Smooth muscle cell (in vitro differentiated cells): Measurements from ENCODE around the gene FEM1C. TPM values are rescaled to one million over a fixed set of nuclear protein-coding genes. Genes with fewer than 3 reads are reported as not detected.

Experiments
- DNase-seq: peaks from one replicate; lab custom pipeline; 2025; ENCODE audit not compliant: unreplicated experiment; lab: John Stamatoyannopoulos, UW
- H2AFZ ChIP-seq: fragments of 200-600 bp; sonication (generic); 2 replicates; pipeline ENCODE4 v1.6.0; 2016; ENCODE audit warnings: antibody characterized with exemption, low read depth, mild to moderate bottlenecking
- H3F3A ChIP-seq: fragments of 200-600 bp; sonication (generic); 2 replicates; pipeline ENCODE4 v1.6.0; 2017; ENCODE audit warnings: antibody characterized with exemption, low read depth
- H3K27ac ChIP-seq: fragments of 200-600 bp; sonication (generic); 2 replicates; pipeline ENCODE4 v1.5.1; 2016; ENCODE audit warnings: low read depth, mild to moderate bottlenecking
- H3K27me3 ChIP-seq: fragments of 200-600 bp; sonication (generic); 2 replicates; pipeline ENCODE4 v1.6.1; 2016; ENCODE audit warnings: low read depth, mild to moderate bottlenecking
- H3K36me3 ChIP-seq: fragments of 200-600 bp; sonication (generic); 2 replicates; pipeline ENCODE4 v1.5.1; 2016; ENCODE audit warnings: low read depth
- H3K4me1 ChIP-seq: fragments of 200-600 bp; sonication (generic); 2 replicates; pipeline ENCODE4 v1.5.1; 2016; ENCODE audit warnings: low read depth
- H3K4me2 ChIP-seq: fragments of 200-600 bp; sonication (generic); 2 replicates; pipeline ENCODE4 v1.6.0; 2016; ENCODE audit warnings: mild to moderate bottlenecking
- H3K4me3 ChIP-seq: fragments of 200-600 bp; sonication (generic); 2 replicates; pipeline ENCODE4 v1.5.1; 2016; ENCODE audit warnings: mild to moderate bottlenecking
- H3K79me2 ChIP-seq: fragments of 200-600 bp; sonication (generic); 2 replicates; pipeline ENCODE4 v1.6.0; 2016; ENCODE audit warnings: low read depth, mild to moderate bottlenecking
- H3K9ac ChIP-seq: fragments of 200-600 bp; sonication (generic); 2 replicates; pipeline ENCODE4 v1.6.0; 2016; ENCODE audit warnings: low read depth
- H3K9me3 ChIP-seq: fragments of 200-600 bp; sonication (generic); replicated peaks from 2 replicates; pipeline ENCODE4 v1.5.1; 2016; ENCODE audit warnings: low read depth
- H4K20me1 ChIP-seq: fragments of 200-600 bp; sonication (generic); 2 replicates; pipeline ENCODE4 v1.6.0; 2016; ENCODE audit warnings: low read depth
- WGBS: methylation state at CpG from one replicate; pipeline ENCODE4 v1.1.7; 2016; ENCODE audit warnings: low lambda C conversion rate; 5-methylcytosine and 5-hydroxymethylcytosine counted together
- polyA plus RNA-seq: library from polyadenylated mRNA; unstranded; fragments of >200 nt; fragmentation: Nextera tagmentation; extraction: Ambion mirVana; gene quantifications from 2 replicates; pipeline ENCODE4 v1.2.1, GENCODE V29; 2016
- total RNA-seq: library from RNA; depleted of rRNA; stranded (reverse); fragments of >200 nt; gene quantifications from 2 replicates; pipeline ENCODE4 v1.2.3, GENCODE V29; 2014
- TF ChIP-seq, protein P1 (sequence below): fragments of 200-600 bp; sonication (generic); IDR thresholded peaks from 2 replicates; pipeline ENCODE4 v1.5.1; 2017; ENCODE audit warnings: borderline replicate concordance, mild to moderate bottlenecking, antibody characterized with exemption; ENCODE audit not compliant: insufficient read depth, poor library complexity, severe bottlenecking

FEM1C gene
- total and polyA plus RNA-seq, 2 experiments from 2014 or later, result 5.9 to 31.7 TPM

DNA sequence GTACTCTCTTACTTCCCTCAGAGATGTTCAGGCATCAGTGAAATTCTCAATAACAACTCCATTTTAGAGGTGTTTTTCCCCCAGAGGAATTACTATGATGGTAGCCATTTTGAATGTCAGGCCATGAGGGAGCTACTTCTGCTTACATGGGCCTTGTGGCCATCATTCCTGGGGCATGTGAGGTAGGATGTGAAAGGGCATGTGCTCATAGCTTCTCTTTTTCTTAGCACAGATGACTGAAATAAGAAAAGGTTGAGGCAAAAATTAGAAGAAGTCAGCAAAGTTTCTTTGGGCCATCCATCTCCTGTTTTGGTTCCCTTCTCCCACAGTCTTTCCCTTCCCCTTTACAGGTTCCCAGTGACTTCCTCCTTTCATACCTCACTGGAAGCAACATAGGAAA is 68.8 kb downstream of the FEM1C start:
- Histone ChIP-seq H3K79me2 (no peaks in the 10 kb centered on the region), H3K36me3 (no peaks in the 10 kb centered on the region), H3K9me3 (no peaks in the 10 kb centered on the region), H3F3A (no peaks in the 10 kb centered on the region), H3K4me1 (no peaks in the 10 kb centered on the region), H2AFZ (no peak overlapping the region), H3K4me2 (no peak overlapping the region), H3K27me3 (no peaks in the 10 kb centered on the region), H3K9ac (no peak overlapping the region), H3K27ac (no peak overlapping the region), H3K4me3 (no peak overlapping the region), H4K20me1 (no peaks in the 10 kb centered on the region)
- TF ChIP-seq, protein P1, sequence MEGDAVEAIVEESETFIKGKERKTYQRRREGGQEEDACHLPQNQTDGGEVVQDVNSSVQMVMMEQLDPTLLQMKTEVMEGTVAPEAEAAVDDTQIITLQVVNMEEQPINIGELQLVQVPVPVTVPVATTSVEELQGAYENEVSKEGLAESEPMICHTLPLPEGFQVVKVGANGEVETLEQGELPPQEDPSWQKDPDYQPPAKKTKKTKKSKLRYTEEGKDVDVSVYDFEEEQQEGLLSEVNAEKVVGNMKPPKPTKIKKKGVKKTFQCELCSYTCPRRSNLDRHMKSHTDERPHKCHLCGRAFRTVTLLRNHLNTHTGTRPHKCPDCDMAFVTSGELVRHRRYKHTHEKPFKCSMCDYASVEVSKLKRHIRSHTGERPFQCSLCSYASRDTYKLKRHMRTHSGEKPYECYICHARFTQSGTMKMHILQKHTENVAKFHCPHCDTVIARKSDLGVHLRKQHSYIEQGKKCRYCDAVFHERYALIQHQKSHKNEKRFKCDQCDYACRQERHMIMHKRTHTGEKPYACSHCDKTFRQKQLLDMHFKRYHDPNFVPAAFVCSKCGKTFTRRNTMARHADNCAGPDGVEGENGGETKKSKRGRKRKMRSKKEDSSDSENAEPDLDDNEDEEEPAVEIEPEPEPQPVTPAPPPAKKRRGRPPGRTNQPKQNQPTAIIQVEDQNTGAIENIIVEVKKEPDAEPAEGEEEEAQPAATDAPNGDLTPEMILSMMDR, result no peak
- DNase-seq, result no peak

DNA sequence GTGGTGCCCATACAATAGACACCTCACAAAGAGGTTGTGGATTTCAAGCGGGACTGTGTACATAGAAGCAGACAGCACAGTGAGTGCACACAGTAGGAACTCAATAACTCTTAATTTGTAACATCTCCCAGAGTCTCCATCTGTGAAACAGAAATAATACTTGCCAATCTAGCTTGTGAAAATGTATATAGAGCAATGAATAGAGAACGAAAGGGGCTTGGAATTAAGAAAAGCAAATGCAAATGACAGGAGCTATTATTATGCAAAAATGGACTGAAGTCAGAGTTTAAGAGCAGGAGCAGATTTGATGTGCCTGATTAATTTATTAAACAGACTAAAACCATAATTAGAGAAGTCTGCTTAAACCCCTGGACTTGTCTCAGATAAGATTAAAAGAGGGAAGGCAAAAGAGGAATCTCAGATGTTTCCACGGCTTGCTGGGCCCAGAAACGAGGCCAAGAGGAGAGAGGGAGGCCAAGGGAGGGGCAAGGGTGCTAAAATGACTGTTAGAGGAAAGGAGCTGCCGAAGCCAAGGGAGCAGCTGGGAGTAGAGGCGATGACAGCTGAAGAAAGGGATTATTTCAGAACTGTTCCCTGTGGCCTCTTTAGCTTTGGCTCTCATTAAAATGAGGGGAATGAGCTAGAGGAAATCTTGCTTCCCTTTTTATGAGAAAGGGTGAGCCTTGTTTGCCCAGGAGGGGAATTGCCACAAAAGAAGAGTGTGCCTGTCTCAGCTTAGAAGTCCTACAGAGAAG is 72.1 kb downstream of the FEM1C start:
- no peak for DNase-seq
- no peaks in the 10 kb centered on the region for H3K79me2 ChIP-seq
- peak overlapping the region; percentile 0 for H2AFZ ChIP-seq
- no peak overlapping the region for H3K27ac ChIP-seq
- no peaks in the 10 kb centered on the region for H4K20me1 ChIP-seq
- 45% methylated on average over 6 of the region's 6 CpGs for WGBS
- no peaks in the 10 kb centered on the region for H3K4me1 ChIP-seq
- TF ChIP-seq, protein P1, result no peak
- no peaks in the 10 kb centered on the region for H3K27me3 ChIP-seq
- no peaks in the 10 kb centered on the region for H3K9me3 ChIP-seq
- H3K4me2 ChIP-seq, result no peak overlapping the region
- H3K36me3 ChIP-seq, result no peaks in the 10 kb centered on the region
- no peak overlapping the region for H3K4me3 ChIP-seq
- H3K9ac ChIP-seq, result no peak overlapping the region
- no peaks in the 10 kb centered on the region for H3F3A ChIP-seq

DNA sequence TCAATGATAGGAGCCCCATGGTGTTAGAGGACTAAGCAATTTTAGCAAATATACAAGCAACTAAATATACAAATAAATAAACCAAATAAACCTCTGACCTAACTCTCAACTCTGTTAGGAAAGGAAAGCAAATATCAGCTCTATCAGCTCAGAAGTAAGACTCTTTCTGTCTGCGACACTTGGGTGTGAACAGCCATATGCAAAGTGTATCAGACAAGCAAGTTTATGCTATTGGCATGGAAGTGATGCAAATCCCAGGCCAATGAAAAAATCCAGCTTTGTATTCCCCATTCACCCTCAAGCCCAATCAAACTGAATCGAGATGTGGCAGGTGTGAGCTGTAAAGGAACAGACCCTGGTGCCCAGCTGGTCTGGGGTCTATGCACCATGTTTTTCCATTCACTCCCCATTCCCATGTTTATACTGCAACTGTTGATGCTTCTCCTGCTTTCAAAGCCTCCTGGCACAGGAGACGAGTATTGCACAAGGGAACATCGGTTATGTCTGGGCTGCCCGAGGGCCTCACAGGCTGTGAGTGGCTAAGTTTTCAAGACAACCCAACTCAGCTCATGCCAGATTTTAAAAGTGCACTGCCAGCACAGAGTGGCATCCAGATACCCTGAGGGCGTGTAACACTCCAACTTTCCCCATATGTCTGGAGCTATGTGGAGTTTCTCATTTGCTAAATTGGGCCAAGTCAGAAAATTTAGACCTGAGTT is 73.1 kb downstream of the FEM1C start:
- H2AFZ ChIP-seq, result no peak overlapping the region
- TF ChIP-seq, protein P1, result no peak
- H3F3A ChIP-seq, result no peaks in the 10 kb centered on the region
- no peaks in the 10 kb centered on the region for H3K79me2 ChIP-seq
- H3K27ac ChIP-seq, result no peak overlapping the region
- H4K20me1 ChIP-seq, result no peaks in the 10 kb centered on the region
- H3K9me3 ChIP-seq, result no peaks in the 10 kb centered on the region
- H3K4me2 ChIP-seq, result no peak overlapping the region
- no peaks in the 10 kb centered on the region for H3K4me1 ChIP-seq
- no peak overlapping the region for H3K9ac ChIP-seq
- H3K4me3 ChIP-seq, result no peak overlapping the region
- 92% methylated on average over 6 of the region's 6 CpGs for WGBS
- no peaks in the 10 kb centered on the region for H3K36me3 ChIP-seq
- DNase-seq, result no peak
- H3K27me3 ChIP-seq, result no peaks in the 10 kb centered on the region

DNA sequence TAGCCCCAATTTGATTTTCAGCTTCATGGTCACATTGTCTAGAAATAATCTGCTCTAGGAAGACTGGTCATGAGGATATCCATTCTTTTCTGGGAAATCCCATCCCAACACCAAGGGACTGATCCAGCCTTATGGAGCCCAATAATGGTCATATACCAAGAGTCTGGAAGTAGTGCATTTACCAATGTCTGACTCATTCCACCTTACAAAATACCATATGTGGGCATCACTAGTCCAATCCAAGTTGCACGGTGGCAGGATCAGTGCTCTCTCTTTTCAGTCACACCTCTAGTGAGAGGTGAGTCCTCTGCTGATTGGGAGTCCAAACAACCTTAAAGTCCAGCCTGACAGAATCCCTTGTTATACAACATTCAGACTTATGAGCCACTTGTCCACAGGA is 73.7 kb downstream of the FEM1C start:
- Histone ChIP-seq H3K36me3 (no peaks in the 10 kb centered on the region), H3F3A (no peaks in the 10 kb centered on the region), H3K9me3 (no peaks in the 10 kb centered on the region), H2AFZ (no peak overlapping the region), H3K79me2 (no peaks in the 10 kb centered on the region), H3K4me2 (no peak overlapping the region), H3K4me3 (no peak overlapping the region), H3K27me3 (no peaks in the 10 kb centered on the region), H3K9ac (no peak overlapping the region), H3K4me1 (no peaks in the 10 kb centered on the region), H4K20me1 (no peaks in the 10 kb centered on the region), H3K27ac (no peak overlapping the region)
- DNase-seq, result no peak
- TF ChIP-seq, protein P1, result no peak
- 94% methylated on average over 1 of the region's 1 CpG for WGBS
